ENCODE data around the gene TFDP2.
A peak's percentile ranks its signal among the peaks of the same experiment; 100 is the strongest.

The TFDP2 gene

GRCh38 chr3:142021127-142021526, 128.2 kb downstream of the TFDP2 start (continued):
- TF ChIP-seq ESRRG (CRISPR knock-in tag; IDR thresholded peaks at IDR 0.05) (no peak), TOX (CRISPR knock-in tag; IDR thresholded peaks at IDR 0.05; ENCODE audit: borderline replicate concordance) (no peak), GLIS3 (CRISPR knock-in tag; IDR thresholded peaks at IDR 0.05) (no peak)

- ATAC-seq, result no peak
- TF ChIP-seq ESRRG (CRISPR knock-in tag; IDR thresholded peaks at IDR 0.05) (no peak), ARNTL (CRISPR knock-in tag; IDR thresholded peaks at IDR 0.05; ENCODE audit: borderline replicate concordance, low read depth) (no peak), ZNF8 (CRISPR knock-in tag; IDR thresholded peaks at IDR 0.05) (no peak), TOX (CRISPR knock-in tag; IDR thresholded peaks at IDR 0.05; ENCODE audit: borderline replicate concordance) (no peak), ZC3H10 (CRISPR knock-in tag; IDR thresholded peaks at IDR 0.05) (no peak), OSR1 (CRISPR knock-in tag; IDR thresholded peaks at IDR 0.05) (no peak), TCF4 (CRISPR knock-in tag; IDR thresholded peaks at IDR 0.05; ENCODE audit: borderline replicate concordance) (no peak), TSHZ2 (CRISPR knock-in tag; IDR thresholded peaks at IDR 0.05) (no peak), CSDC2 (CRISPR knock-in tag; IDR thresholded peaks at IDR 0.05) (no peak), RARB (CRISPR knock-in tag; IDR thresholded peaks at IDR 0.05) (no peak), ZNF565 (CRISPR knock-in tag; conservative IDR thresholded peaks at IDR 0.05; ENCODE audit: low read depth) (no peak), SNAI2 (CRISPR knock-in tag; IDR thresholded peaks at IDR 0.05) (no peak), GLIS3 (CRISPR knock-in tag; IDR thresholded peaks at IDR 0.05) (no peak), ZFP3 (CRISPR knock-in tag; IDR thresholded peaks at IDR 0.05) (no peak), PATZ1 (CRISPR knock-in tag; IDR thresholded peaks at IDR 0.05; ENCODE audit: borderline replicate concordance) (no peak)
Measured at GRCh38 chr3:142019794-142020320, 129.5 kb downstream of the TFDP2 start.

- ATAC-seq, result peak; percentile 62
- TF ChIP-seq OSR1 (CRISPR knock-in tag; IDR thresholded peaks at IDR 0.05), result no peak
- TF ChIP-seq CSRNP3 (CRISPR knock-in tag; IDR thresholded peaks at IDR 0.05), result no peak
- no peak for TF ChIP-seq BACH2 (CRISPR knock-in tag; IDR thresholded peaks at IDR 0.05; ENCODE audit: borderline replicate concordance)
- no peak for TF ChIP-seq ZNF8 (CRISPR knock-in tag; IDR thresholded peaks at IDR 0.05)
- no peak for TF ChIP-seq TOX (CRISPR knock-in tag; IDR thresholded peaks at IDR 0.05; ENCODE audit: borderline replicate concordance)
- TF ChIP-seq ZC3H10 (CRISPR knock-in tag; IDR thresholded peaks at IDR 0.05), result no peak
- no peak for TF ChIP-seq RARB (CRISPR knock-in tag; IDR thresholded peaks at IDR 0.05)
- TF ChIP-seq CSDC2 (CRISPR knock-in tag; IDR thresholded peaks at IDR 0.05), result no peak
- TF ChIP-seq GLIS3 (CRISPR knock-in tag; IDR thresholded peaks at IDR 0.05), result no peak
- no peak for TF ChIP-seq CREB5 (CRISPR knock-in tag; IDR thresholded peaks at IDR 0.05; ENCODE audit: low read depth)
- TF ChIP-seq SNAI2 (CRISPR knock-in tag; IDR thresholded peaks at IDR 0.05), result no peak
- no peak for TF ChIP-seq PPARA (CRISPR knock-in tag; IDR thresholded peaks at IDR 0.05; ENCODE audit: borderline replicate concordance)
- TF ChIP-seq ZNF565 (CRISPR knock-in tag; conservative IDR thresholded peaks at IDR 0.05; ENCODE audit: low read depth), result no peak
- no peak for TF ChIP-seq POU6F1 (CRISPR knock-in tag; IDR thresholded peaks at IDR 0.05; ENCODE audit: borderline replicate concordance, low read depth)
- no peak for TF ChIP-seq ISL1 (CRISPR knock-in tag; IDR thresholded peaks at IDR 0.05)
- TF ChIP-seq ARNTL (CRISPR knock-in tag; IDR thresholded peaks at IDR 0.05; ENCODE audit: borderline replicate concordance, low read depth), result no peak
Measured at GRCh38 chr3:142013993-142014392, 135.4 kb downstream of the TFDP2 start.
